ENCODE data around the gene PRDM11.
"Not testable (repeated sequence)": the region's sequence is repeated elsewhere in the genome, so short reads cannot be mapped to it uniquely, and the experiment has no call there.

Gene PRDM11

DNA sequence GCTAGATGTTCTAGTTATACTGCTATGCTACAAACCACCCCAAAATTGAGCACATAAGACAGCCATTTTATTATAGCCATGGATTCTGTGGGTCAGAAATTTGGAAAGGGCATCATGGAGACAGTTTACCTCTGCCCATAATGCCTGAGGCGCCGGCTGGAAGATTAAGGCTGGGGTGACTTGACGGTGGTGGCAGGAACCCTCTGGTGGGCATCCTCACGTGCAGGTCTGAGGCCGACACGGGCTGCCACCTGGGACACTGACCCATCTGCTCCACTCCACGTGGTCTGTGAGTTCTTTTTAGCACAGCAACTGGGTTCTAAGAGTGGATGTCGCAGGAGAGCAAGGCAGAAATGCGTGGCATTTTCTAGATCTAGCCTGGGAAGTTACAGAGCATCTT is 40.0 kb upstream of the PRDM11 start:
- no peak for DNase-seq
- Histone ChIP-seq H3K4me3 (ENCODE audit: low read depth, low read length) (no peak overlapping the region), H3K27me3 (no peaks in the 10 kb centered on the region), H3K9me3 (no peaks in the 10 kb centered on the region), H3K36me3 (no peaks in the 10 kb centered on the region), H3K4me1 (no peaks in the 10 kb centered on the region)
- TF ChIP-seq, protein P1, sequence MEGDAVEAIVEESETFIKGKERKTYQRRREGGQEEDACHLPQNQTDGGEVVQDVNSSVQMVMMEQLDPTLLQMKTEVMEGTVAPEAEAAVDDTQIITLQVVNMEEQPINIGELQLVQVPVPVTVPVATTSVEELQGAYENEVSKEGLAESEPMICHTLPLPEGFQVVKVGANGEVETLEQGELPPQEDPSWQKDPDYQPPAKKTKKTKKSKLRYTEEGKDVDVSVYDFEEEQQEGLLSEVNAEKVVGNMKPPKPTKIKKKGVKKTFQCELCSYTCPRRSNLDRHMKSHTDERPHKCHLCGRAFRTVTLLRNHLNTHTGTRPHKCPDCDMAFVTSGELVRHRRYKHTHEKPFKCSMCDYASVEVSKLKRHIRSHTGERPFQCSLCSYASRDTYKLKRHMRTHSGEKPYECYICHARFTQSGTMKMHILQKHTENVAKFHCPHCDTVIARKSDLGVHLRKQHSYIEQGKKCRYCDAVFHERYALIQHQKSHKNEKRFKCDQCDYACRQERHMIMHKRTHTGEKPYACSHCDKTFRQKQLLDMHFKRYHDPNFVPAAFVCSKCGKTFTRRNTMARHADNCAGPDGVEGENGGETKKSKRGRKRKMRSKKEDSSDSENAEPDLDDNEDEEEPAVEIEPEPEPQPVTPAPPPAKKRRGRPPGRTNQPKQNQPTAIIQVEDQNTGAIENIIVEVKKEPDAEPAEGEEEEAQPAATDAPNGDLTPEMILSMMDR (IDR thresholded peaks at IDR 0.05; ENCODE audit: low read depth, low read length): no peak

DNA sequence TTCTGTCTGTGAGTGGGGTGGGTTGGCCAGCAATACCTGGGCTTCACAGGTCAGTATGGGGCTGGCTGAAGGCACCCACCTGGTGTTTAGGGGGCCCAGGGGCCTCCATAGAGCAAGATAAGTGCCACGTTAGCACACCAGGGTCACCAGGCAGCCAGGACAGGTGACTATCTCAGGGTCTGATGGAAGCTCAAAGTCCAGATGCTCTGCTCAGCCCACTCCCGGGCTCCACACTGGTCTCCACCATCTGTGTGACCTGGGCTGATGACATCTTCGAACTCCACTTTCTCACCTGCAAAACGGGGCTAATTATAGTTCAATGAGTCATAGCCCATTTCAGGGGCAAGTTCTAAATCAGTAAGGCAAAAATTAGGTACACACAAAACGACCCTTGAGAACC is 39.4 kb upstream of the PRDM11 start:
- no peaks in the 10 kb centered on the region for H3K4me1 ChIP-seq
- H3K9me3 ChIP-seq: no peaks in the 10 kb centered on the region
- H3K27me3 ChIP-seq: no peaks in the 10 kb centered on the region
- no peak overlapping the region for H3K4me3 ChIP-seq (ENCODE audit: low read depth, low read length)
- TF ChIP-seq, protein P1 (IDR thresholded peaks at IDR 0.05; ENCODE audit: low read depth, low read length): no peak
- H3K36me3 ChIP-seq: no peaks in the 10 kb centered on the region
- no peak for DNase-seq

DNA sequence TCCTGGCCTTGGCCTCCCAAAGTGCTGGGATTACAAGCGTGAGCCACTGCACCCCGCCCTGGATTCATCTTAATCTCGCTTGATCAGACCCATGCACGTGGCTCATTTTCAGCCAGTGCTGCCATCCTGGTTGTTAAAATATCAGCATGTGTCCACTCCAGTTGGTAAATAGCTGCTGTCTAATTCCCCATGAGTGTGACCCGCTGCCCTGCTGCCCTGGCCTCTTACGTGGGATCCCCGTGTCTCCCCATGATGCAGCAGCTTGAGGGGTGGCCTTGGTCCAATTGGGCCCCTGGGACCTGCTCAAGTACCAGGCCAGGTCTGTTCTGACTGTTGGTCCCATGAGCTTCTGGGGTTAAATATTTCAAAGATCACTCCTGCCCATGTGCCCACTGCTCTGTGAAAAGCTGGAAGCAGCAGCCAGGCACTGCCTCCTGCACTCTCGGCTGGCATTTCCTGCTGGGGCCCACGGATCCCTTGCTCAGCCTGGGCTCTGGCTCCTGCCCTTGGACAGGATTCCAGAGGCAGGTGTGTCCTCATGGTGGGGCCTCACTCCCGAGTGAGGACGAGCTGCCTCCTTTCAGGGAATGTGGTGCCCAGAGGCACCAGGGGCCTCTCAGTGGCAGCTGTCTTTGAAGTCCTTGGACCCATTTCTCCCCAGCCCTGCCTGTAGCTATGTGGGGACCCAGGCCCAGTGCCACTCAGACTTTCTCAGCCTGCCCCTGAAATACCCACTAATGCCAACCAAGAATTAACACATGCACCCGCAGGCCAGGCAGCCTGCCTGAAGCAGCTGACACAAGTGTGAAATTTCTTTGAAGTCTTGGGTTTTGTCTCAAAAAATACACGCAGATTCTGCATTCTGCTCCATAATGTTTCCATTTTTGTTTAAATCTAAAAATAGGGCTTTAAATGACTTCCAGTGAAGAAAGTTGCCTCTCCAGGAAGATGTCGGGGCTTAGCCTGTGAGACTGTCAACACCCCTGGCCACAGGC is 38.1 kb upstream of the PRDM11 start:
- TF ChIP-seq, protein P1 (IDR thresholded peaks at IDR 0.05; ENCODE audit: low read depth, low read length): no peak
- Histone ChIP-seq H3K4me1 (no peaks in the 10 kb centered on the region), H3K36me3 (no peaks in the 10 kb centered on the region), H3K4me3 (ENCODE audit: low read depth, low read length) (no peak overlapping the region), H3K27me3 (no peaks in the 10 kb centered on the region), H3K9me3 (no peaks in the 10 kb centered on the region)
- DNase-seq: no peak

DNA sequence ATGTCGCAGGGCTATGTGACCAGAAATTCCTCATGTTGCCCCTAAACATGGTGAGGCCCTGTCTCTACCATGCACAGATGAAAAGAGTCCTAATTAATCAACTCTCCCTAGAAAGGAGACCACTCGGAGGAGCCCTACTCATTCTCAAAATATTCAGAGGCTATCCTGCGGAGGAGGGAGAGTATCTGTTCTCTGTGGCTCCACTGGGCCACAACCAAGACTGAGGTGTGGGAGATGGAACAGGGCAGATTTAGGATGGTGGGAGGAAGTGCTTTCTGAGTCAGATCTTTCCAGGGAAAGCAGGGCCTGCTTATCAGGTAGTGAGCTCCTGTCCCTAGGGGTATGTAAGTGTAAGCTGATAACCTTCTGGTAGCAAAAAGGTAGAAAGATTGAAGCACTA is 37.0 kb upstream of the PRDM11 start:
- DNase-seq: no peak
- H3K4me3 ChIP-seq (ENCODE audit: low read depth, low read length): no peak overlapping the region
- H3K9me3 ChIP-seq: no peaks in the 10 kb centered on the region
- H3K4me1 ChIP-seq: no peaks in the 10 kb centered on the region
- no peaks in the 10 kb centered on the region for H3K36me3 ChIP-seq
- H3K27me3 ChIP-seq: no peaks in the 10 kb centered on the region
- TF ChIP-seq, protein P1 (IDR thresholded peaks at IDR 0.05; ENCODE audit: low read depth, low read length): no peak

DNA sequence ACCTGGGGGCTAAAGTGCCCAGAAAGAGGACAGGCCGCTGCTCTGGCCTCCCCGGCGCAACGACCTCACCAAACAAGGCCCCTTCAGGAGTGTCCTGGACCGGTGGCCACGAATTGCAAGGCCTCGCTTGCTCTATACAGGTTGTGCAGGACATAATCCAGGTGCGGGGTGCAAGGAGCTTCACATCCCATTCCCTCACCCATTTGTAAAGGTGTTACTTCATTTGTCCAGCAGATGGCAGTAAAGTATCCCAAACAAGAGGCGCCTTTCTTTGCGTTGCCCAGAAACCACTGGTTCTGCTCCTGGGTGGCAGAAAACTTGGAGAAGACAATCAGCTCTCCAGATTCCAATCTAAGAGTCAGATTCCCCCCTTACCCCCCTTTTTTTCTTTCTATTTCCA is 35.9 kb upstream of the PRDM11 start:
- no peaks in the 10 kb centered on the region for H3K36me3 ChIP-seq
- no peaks in the 10 kb centered on the region for H3K9me3 ChIP-seq
- H3K27me3 ChIP-seq: no peaks in the 10 kb centered on the region
- DNase-seq: peak; percentile 34
- TF ChIP-seq, protein P1 (IDR thresholded peaks at IDR 0.05; ENCODE audit: low read depth, low read length): peak; percentile 62
- H3K4me3 ChIP-seq (ENCODE audit: low read depth, low read length): no peak overlapping the region
- H3K4me1 ChIP-seq: no peaks in the 10 kb centered on the region

DNA sequence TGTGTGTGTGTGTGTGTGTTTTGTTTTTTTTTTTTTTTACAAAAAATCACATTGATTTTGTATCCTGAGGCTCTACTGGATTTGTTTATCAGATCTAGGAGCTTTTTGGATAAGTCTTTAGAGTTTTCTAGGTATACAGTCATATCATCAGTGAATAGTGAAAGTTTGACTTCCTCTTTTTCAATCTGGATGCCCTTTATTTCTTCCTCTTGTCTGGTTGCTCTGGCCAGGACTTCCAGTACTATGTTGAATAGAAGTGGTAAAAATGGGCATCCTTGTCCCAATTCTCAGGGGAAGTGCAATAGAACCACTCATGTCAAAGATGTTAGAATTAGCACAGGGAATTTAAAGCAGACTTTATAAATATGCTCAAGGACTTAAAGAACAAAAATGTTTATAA is 32.6 kb upstream of the PRDM11 start:
- Histone ChIP-seq H3K9me3 (no peaks in the 10 kb centered on the region), H3K4me1 (no peaks in the 10 kb centered on the region), H3K27me3 (no peaks in the 10 kb centered on the region), H3K4me3 (ENCODE audit: low read depth, low read length) (no peak overlapping the region), H3K36me3 (no peaks in the 10 kb centered on the region)
- TF ChIP-seq, protein P1 (IDR thresholded peaks at IDR 0.05; ENCODE audit: low read depth, low read length): no peak
- DNase-seq: no peak

DNA sequence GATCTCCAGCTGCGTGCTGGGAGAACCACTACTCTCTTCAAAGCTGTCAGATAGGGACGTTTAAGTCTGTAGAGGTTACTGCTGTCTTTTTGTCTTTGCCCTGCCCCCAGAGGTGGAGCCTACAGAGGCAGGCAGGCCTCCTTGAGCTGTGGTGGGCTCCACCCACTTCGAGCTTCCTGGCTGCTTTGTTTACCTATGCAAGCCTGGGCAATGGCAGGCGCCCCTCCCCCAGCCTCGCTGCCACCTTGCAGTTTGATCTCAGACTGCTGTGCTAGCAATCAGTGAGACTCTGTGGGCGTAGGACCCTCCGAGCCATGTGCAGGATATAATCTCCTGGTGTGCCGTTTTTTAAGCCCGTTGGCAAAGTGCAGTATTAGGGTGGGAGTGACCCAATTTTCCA is 18.6 kb upstream of the PRDM11 start:
- not testable (repeated sequence) for DNase-seq; H3K36me3 ChIP-seq; H3K4me3 ChIP-seq (ENCODE audit: low read depth, low read length); H3K4me1 ChIP-seq; H3K27me3 ChIP-seq; H3K9me3 ChIP-seq

Data from BE2C (cell line).